HG03342 (cell line): ENCODE measurements around the gene AIF1L.
"Not testable (repeated sequence)": the region's sequence is repeated elsewhere in the genome, so short reads cannot be mapped to it uniquely, and the experiment has no call there.

Experiments used
- ATAC-seq: cut with Tn5 transposase; IDR thresholded peaks from one replicate; pipeline ENCODE4 v1.9.1; 2021; ENCODE audit warnings: mild to moderate bottlenecking, moderate library complexity; ENCODE audit not compliant: unreplicated experiment

Gene AIF1L

DNA sequence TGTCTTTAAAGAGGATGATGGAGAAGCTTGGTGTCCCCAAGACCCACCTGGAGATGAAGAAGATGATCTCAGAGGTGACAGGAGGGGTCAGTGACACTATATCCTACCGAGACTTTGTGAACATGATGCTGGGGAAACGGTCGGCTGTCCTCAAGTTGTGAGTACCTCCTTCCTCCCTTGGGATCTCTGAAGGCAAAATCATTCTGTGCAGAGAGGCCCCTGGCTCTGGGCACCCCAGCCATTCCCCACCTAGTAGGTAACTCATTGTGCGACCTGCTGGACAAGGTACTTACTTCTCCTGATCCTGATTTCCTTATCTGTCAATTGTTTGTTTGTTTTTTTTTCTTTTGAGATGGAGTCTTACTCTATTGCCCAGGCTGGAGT is 21.4 kb downstream of the AIF1L start:
- no peak for ATAC-seq

DNA sequence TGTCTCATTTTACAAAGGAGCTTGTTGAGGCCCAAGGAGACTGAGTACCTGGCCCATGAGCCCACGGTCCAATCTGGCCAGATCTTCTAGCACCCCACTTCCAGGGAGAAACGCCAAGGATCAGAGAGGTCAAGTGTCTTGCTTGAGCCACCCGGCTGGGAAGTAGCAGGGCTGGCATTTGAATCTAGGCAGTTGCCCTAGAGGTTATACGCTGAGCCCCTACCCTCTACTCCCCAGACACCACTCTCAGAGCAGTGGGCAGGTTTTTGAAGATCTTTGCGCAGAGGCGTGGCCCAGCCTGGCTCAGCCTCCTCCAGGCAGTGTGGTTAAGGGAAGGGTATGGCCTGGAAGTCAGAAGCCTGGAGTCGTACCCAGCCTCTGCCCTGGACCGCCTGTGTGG is 23.3 kb downstream of the AIF1L start:
- ATAC-seq = no peak

DNA sequence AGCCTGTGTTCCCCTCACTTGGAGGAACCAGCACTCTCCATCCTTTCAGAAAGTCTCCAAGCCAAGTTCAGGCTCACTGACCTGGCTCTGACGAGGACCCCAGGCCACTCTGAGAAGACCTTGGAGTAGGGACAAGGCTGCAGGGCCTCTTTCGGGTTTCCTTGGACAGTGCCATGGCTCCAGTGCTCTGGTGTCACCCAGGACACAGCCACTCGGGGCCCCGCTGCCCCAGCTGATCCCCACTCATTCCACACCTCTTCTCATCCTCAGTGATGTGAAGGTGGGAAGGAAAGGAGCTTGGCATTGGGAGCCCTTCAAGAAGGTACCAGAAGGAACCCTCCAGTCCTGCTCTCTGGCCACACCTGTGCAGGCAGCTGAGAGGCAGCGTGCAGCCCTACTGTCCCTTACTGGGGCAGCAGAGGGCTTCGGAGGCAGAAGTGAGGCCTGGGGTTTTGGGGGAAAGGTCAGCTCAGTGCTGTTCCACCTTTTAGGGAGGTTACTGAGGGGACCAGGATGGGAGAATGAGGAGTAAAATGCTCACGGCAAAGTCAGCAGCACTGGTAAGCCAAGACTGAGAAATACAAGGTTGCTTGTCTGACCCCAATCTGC is 24.4 kb downstream of the AIF1L start:
- ATAC-seq = no peak

DNA sequence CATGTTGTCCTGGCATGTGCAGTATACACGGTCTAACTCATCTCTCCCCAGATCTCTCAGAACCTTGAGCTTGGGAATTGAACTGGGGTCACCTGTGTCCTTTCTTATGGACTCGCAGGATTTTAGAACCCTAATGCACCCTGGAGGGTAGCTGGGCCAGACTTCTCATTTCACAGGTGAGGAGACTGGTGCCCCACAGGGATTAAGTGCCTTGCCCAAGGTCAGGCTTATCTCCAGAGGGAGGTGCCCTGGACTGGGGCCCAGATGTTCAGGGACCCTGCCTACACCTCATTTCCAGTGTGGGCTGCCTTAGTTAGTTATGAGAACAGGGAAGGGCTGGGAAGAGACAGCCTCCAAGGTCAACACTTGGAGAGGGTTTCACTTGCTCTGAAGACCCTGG is 25.0 kb downstream of the AIF1L start:
- no peak for ATAC-seq

DNA sequence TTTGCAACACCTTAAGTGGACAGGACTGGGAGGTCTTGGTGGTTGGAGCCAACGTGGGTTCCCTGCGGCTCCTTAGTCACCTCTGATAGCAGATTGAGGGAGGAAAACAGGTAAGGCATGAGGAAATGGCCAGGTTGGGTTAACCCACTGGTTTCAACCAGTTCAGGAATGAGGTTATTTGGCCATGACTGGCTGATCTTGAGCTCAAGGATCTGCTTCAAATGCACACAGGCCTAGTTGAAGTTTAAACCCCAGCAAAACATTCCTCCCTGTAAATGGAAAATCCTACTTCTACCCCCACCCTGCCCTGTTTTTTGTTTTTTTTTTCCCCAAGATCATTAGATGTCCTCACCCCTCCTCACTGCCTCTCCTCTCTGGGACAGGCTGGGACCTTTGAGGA is 25.8 kb downstream of the AIF1L start:
- ATAC-seq = no peak

DNA sequence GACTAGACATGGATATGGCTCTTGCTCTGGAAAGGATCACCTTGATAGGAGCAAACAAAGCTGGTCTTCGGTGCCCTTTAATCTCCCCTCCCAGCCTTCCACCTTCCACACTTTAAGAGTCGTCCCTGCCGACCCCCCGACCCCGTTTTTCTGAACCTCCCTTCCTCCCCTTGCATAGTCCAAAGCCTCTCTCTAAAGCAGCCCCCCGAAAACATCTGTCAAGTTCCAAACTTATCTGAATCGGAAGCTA is 28.6 kb downstream of the AIF1L start:
- no peak for ATAC-seq

DNA sequence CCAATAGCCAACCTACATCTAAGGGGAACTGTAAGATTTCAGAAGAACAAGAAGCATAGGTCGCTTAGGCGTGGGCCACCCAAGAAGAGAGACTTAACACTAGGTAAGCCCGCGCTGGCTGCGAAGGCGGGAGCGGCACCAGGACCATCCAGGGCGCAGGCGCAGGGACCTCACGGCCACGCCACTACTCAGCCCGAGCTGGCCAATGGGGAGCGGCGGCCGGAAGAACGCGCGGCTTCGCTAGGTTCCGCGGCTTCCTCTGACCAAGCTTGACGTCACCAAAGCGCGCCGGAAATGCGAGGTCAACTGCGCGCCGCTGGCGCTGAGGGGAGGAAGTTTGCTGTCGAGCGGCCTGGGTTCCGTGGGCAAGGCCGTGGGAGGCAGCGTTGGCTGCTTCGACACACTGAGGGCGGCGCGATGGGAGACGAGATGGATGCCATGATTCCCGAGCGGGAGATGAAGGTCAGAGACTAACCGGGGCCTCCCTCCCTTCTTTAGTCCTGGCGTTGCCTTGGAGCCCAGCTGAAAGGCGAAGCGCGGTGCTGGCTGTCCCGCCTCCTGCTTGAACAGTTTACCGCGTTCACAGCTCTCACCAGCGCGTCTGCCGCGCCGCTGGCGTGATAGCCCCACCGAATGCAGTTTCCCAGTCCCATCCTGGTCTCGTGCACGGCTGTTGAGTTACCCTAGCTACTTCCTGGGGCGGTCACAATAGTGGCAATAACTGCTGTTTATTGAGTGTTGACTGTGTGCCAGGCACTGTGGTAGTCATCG is 29.1 kb downstream of the AIF1L start, which contains the start of gene NUP214:
NUP214 (plus strand) TSS at position 299 of the 771 bp plus-strand sequence; CDS start at position 418, 119 bp downstream.
- peak; percentile 95 for ATAC-seq

DNA sequence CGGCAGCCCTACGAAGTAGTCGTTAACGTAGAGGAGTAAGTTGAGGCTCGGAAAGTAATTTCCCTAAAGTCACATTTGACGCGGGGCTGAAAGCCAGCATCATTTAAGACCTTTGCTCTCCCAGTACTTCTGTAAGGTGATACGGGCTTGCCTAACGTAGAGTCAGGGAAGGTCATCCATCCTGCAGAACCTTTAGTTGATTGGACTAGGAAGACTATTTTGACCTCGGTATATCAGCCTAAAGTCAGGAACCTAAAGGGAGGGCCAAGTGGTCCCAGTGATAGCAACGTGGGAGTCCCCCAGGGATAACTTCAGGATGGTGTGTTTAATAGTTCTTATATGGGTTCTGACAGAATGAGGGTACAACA is 29.7 kb downstream of the AIF1L start:
- no peak for ATAC-seq

DNA sequence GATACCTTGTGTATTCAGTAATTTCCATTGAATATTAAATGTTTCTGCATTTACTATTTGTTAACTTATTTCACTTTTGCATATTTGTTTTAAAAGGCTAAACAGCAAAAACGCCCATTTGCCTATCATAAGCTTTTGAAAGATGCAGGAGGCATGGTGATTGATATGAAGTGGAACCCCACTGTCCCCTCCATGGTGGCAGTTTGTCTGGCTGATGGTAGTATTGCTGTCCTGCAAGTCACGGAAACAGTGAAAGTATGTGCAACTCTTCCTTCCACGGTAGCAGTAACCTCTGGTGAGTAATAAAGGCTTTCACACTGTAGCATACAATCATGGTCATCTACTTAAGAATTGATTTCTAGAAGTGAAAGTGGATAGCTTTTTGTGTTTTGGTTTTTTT is 32.9 kb downstream of the AIF1L start:
- ATAC-seq = no peak

DNA sequence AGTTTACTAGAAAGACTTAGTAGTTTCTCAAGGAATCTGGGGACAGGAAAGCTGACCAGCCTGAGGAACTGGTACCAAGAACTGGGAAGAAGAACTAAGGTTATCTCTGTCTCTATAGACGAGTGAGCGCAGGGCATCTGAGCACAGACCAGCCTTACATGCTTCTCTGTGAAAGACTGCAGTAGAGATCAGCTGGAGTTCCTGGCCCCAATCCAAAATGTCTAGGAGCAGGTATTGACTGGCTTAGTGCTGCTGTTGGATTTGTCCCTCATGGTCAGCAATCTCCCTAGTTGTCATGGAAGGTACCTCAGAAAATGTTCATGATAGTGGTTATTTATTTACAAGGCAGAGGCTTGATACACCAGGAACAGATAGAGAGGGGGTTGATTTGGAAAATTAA is 42.3 kb downstream of the AIF1L start:
- ATAC-seq = no peak

DNA sequence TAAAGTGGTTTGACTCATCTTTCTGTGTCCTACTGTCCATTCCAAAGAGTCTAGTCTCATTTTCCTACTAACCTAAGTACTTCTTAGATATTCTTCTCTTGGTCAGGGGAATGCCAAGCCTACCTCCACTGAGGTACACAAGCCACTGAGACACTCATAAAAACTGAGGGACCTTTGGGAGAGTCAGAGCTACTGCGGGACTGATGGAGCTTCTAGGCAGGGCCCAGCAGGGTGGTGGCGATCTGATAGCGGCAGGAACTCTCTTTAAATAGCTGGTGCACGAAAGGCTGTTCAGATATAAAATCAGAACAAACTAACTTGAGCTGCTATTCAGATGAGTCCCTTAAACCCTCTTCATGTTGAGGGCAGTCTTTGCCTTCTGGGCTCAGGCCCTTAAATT is 43.8 kb downstream of the AIF1L start:
- ATAC-seq = no peak

DNA sequence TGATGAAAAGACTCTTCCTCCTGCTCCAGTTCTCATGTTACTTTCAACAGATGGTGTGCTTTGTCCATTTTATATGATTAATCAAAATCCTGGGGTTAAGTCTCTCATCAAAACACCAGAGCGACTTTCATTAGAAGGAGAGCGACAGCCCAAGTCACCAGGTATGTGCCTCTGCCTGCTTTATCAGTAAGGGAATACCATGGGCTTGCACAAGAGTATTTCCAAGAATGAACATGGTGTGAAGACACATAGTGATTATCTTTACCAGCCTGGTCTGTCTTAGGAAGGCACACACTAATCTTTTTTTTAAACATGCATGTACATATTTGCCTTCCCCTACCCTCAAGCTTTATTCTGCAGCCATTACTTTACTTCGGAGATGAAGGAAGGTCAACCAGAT is 44.2 kb downstream of the AIF1L start:
- ATAC-seq = no peak

DNA sequence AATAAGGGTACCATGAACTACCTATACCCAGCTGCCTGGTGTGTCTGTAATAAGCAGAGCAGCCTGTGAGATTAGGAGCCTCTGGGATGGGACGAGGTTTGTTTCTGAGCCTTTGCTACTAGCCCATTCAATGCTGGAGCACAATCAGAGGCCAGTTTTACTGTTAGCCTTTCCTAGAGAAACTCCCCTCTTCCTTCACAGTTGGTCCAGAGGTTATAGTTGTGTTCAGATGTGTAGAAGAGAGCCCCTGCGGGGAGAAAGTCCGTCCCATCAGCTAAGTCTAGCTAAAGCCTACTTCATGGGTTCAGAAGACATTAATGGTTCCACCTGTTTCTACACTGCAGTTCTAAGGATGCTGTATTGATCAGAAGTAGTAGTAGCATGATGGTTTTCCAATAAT is 45.8 kb downstream of the AIF1L start:
- ATAC-seq = no peak

DNA sequence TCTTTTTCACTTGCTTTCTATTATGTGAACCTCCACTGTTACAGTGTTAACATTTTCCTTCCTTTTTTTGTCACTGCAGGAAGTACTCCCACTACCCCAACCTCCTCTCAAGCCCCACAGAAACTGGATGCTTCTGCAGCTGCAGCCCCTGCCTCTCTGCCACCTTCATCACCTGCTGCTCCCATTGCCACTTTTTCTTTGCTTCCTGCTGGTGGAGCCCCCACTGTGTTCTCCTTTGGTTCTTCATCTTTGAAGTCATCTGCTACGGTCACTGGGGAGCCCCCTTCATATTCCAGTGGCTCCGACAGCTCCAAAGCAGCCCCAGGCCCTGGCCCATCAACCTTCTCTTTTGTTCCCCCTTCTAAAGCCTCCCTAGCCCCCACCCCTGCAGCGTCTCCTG is 47.9 kb downstream of the AIF1L start:
- no peak for ATAC-seq

DNA sequence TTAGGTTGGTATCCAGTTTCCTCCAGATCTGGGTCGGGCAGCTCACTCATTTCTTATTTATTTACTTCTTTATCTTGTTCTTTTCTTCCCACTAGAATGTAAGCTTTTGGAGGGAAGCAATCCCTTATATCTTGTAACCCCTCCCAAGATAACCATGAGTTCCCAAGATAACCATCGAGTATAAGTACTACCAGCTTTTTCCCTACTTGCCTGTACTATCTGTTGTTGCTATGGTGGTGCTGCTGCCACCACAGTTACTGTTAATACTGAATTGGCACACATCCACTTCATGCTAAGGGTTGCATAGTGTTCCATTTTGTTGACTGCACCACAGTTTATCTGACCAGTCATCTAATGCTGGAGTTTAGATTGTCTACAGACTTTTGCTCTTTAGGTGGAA is 48.9 kb downstream of the AIF1L start:
- no peak for ATAC-seq

DNA sequence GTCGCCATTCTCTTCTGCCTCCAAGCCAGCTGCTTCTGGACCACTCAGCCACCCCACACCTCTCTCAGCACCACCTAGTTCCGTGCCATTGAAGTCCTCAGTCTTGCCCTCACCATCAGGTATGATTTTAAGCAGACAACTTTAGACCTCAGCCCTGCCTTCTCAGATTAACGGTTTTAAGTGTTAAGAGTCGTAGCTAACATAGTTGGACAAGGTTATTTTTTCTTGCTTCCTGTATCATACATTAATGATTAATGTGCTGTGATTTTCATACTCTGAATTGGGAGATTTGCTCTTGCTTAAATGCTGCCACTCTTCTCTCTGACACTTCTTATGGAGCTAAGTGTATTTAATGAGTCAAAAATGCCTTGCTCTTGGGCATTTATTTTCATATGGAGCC is 49.9 kb downstream of the AIF1L start:
- no peak for ATAC-seq

DNA sequence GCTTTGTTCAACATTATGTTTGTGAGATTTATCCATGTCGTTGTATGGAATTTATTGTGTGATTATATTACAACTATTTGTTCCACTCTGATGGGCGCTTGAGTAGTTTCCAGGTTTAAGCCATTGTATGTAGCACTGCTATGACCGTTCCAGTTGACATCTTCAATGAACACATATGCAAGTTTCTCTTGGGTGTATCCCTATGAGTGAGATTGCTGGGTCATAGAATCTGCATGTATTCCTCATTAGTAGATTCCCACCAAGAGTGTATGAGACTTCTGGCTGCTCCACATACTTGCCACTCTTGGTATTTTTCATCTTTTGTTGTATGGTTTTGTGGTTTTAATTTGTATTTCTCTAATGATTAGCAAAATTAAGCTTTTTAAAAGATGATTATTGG is 51.9 kb downstream of the AIF1L start:
- no peak for ATAC-seq

DNA sequence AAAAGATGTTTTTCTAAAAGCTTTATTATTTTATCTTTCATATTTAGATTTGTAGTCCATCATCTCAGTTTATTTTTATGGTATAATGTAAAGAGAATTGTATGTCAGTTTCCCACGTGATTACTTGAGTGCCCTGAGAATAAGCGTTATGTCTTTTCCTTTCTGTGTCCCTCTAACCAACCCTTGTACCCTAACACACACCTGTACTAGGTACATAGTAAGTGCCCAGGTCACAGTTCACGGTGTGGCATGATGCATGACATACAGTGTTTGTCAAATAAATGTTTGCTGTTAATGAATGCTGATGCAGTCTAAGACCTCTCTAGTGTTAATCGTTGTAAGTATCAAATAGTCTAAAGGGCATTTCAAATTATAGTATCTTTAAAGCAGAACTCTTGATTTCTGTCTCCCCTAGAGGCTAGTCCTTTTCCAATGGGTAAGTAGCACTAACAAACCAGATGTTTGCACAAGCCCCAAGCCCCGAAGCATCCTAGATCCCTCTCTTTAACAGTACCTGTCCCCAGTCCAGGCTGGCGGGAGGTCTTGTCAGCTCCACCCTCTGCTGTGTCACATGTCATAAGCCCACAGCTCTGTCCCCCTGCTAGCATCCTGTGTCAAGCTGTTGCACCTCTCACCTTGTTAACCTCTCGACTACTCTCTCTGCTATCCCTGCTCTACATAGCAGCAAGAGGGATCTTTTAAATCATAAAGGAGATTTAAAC is 52.8 kb downstream of the AIF1L start:
- no peak for ATAC-seq

DNA sequence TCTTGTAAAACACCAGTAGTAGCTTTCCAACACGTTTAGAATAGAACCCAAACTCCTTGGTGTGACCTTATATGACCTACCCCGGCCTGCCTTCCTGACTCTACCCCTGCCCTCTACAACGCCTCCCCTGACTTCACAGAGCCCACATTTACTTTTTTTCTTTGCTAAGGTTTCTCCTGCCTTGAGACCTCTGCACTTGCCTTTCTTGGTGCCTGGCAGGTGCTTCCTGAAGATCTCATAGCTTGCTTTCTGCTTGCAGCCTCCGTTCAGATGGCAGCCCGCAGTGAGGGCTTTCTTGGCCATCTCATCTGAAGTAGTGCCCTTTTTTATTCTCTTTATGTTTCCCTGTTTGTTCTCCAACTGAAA is 53.3 kb downstream of the AIF1L start:
- ATAC-seq = no peak

DNA sequence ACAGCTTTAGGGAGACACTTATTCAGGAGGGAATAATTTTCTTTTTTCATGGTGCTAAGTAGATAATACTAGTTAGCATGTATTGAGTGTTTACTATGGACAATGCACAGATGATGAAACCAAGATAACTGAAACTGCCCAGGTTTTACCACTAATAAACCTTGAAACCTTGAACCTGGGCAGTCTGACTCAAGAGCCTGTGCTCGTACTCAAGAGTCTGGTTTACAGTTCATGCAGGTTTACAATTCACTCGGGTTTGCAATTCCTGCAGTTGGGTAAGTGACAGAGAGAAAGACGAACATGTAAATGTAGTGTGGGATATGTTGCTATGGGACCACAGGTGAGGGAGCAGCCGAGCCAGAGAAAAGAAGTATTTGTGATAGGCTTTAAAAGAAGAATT is 57.3 kb downstream of the AIF1L start:
- ATAC-seq = no peak

DNA sequence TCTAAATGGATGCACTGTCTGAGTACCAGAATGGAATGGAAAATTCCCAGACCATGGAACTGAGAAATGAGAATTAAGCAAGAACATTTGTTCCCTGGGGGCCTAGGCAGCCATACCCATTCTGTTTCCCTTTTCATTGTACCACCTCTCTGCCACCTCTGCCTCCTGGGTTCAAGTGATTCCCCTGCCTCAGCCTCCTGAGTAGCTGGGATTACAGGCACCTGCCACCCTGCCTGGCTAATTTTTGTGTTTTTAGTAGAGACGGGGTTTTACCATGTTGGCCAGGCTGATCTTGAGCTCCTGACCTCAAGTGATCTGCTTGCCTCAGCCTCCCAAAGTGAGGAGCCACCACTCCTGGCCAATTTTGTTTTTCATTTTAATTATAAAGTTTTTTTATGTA is 62.3 kb downstream of the AIF1L start:
- ATAC-seq = not testable (repeated sequence)

DNA sequence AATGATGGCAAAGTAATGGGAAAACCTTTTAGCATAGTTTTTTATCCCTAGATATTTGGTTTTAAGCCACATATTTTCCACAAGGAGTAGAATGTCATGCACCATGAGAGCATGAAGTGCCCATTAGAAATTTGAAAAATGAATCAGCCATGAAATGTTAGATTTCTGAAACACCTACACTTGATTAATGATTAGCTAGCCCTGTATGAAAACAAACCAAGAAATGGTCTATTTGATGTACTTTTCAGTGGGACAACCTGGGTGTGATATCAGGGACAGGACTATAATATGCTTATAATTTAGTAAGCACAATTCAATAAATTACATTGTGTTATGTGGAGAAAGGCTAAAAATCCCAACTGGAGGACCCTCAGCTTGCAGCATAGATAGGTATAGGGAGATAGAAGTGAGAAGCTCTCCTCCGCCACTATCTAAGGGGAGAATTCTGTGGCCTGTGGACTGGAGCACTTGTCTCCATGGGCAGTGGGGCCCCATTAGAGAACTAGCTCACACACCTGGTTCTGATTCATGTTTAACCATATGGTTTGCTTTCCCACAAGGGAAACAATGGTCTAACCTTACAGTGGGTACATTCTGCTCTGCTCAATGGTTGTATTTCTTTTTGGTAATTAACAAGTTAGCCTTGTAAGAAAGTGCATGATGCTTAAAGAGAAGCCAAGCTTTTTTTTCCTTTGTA is 64.2 kb downstream of the AIF1L start:
- ATAC-seq = no peak
